ENCODE results near the gene ADAMTS17.
"Not testable (repeated sequence)": the region's sequence is repeated elsewhere in the genome, so short reads cannot be mapped to it uniquely, and the experiment has no call there.

ADAMTS17 gene

DNA sequence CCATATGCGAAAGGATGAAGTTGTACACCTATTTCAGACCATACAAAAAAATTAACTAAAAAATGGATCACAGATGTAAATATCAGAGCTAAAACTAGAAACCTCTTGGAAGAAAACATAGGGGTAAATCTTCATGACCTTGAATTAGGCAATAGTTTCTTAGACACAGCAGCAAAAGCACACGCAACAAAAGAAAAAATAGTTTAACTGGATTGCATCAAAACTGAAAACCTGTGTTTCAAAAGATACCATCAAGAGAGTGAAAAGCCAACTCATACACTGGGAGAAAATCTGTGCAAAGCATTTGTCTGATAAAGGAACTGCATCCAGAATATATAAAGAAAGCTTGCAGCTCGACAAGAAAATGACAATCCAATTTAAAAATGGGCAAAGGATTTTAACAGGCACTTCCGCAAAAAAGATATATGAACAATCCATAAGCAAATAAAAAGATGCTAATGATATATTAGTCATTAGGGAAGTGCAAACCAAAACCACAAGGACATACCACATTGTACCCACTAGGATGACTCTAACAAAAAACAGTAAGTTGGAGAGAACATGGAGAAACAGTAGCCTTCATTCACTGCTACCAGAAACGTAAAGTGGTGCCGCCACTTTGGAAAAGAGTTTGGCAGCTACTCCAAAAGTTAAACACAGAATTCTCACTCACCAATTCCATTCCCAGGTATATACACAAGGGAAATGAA, 263.1 kb downstream of the ADAMTS17 start:
- DNase-seq (ENCODE audit: low spot score): no peak

DNA sequence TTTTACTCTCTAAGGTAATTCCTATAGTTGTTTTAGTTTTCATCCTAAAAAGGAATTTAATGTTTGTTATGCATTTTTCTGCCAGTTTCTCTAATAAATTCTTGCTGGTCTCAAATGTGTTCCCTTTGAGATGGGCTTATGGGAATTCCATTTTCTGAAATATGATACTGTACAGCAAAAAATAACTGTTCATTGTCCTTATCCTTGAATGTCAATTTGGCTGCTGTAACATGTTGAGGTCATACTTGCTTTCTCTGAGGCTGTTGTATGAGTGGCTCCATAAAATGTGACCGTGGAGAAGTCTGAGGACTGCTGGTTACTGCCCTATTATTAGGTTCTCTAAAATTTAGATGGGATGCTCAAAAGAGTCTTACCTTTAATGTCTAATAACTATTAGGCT, 266.5 kb downstream of the ADAMTS17 start:
- DNase-seq (ENCODE audit: low spot score): no peak

DNA sequence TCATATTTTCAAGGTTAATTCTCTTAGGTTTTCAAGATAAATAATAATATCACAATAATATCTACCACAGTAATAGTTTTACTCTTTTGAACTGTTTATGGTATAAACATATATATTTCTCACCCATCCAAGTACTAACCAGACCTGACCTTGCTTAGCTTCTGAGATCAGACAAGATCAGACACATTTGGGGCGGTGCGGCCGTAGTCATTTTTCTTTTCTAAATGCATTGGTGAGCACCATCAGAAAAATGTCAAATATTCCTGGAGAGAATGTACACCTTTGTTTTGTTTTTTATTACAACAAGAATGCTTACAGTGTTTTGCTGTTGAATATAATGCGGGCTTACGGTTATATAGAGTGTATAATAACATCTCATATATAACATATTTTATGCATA, 267.8 kb downstream of the ADAMTS17 start:
- no peak for DNase-seq (ENCODE audit: low spot score)

DNA sequence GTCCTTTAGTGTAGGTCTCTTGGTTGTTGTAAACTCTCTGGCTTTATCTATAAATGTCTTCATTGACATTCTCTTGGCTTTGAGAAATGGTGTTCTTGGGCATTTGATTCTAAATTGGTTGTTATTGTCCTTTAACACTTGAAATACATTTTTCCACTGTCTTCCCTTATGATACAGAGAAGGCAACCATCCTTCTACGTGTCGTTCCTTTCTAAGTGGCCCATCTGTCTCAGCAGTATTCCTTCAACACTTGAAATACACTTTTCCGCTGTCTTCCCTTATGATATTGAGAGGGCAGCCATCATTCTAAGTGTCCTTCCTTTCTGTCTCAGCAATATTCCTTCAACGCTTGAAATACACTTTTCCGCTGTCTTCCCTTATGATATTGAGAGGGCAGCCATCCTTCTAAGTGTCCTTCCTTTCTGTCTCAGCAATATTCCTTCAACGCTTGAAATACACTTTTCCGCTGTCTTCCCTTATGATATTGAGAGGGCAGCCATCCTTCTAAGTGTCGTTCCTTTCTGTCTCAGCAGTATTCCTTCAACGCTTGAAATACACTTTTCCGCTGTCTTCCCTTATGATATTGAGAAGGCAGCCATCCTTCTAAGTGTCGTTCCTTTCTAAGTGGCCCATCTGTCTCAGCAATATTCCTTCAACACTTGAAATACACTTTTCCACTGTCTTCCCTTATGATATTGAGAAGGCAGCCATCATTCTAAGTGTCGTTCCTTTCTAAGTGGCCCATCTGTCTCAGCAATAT, 275.1 kb downstream of the ADAMTS17 start:
- not testable (repeated sequence) for DNase-seq (ENCODE audit: low spot score)

DNA sequence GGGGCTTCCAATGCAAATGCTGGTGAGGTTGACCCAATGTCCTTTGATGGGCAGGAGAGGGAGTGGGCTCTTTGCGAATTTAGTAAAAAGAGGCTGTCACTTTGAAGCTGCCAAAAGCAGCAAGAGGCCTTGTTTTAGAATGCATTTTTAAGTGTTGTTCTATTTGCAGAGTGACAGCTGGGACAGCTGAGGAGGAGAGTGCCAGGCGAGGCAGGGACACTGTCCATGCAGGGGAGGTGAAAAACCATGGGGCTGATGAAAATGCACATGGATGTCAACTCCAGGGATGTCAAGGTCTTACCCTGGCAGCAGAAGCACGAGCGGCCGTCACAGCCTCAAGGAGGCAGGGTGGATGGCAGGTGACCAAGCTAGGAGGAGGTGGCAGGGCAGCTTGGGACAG, 279.8 kb downstream of the ADAMTS17 start:
- DNase-seq (ENCODE audit: low spot score): no peak

DNA sequence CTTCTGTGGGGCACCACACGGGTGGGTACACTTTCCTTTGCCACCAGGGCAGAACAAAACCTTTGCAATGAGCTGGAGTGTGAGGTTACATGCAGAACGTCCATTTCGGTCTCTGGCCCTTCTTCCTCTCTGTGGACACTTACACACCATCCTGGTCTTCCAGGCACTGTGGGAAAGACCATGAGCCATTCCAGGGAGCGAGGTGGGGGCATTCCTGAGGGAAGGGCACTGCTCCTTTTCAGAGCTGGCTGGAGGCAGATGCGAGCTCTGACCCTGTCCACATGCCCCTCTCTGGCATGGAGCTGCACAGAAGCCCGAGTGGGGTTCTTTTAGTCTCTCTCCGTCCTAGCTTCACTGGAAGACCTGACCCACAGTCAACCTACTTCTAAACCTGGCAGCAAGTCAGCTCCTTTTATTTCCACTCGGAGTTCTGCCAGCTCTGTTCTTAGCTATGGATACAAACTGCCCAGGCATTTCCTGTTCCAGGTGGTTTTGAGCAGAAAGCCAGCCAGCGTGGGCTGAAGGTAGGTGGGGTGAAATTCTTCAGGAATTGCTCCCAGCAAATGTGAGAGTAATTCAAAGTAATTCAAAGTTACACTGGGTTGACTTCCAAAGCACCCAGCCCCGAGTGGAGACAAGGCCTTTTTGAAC, 281.4 kb downstream of the ADAMTS17 start:
- no peak for DNase-seq (ENCODE audit: low spot score)

DNA sequence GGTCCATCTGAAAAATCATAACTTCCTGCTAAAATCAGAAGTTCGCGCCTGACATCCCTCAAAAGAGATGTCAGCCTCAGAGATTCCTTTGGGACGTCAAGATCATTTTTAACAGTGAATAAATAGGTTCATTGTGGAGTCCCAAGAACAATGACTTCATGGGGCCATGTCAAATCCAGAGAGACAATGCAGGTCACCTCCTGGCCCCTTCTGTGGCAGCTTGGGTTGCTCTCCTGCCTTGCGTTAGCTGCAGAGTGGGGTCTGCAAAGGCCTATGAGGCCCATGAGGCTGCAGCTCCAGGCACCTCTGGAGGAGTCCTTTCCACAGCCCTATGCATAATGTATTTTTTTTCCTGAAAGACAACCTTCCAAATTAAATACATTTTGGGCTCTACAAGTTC, 282.3 kb downstream of the ADAMTS17 start:
- no peak for DNase-seq (ENCODE audit: low spot score)

DNA sequence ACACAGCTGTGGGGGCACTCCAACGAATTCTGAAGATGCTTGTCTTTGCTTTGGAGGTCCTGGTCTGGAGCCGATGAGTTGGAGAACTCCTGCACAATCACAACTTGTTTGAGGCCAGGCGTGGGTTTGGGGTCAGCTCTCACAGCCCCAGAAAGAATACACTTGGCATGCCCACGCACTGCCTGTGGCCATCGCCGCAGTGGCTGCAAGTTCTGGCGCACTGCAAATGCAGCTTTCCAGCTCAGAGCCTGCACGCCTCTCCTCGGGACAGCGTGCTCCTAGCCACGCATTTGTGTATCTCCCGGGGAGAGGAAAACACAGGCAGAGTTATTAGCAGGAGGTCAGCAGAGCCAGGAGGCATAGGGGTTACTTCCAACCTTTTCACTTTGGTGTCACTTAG, 282.7 kb downstream of the ADAMTS17 start:
- no peak for DNase-seq (ENCODE audit: low spot score)

DNA sequence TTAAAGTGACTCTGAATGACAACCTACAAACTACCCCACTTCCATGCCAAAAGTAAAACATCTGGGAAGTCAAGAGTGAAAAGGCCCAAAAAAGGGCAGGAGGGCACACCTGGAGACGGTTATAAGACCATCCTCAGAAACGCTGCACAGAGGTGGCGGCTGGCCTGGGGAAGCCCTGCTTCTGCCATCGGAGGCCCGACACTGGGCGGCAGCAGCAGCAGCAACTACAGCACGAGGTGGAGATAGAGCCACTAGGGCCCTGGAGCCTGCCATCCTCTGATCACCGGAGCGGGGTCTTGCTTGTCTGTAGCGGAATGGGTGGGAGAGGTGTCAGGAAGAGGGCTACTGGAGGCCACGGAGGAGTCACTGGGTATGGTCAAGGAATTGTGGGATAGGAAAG, 283.3 kb downstream of the ADAMTS17 start:
- DNase-seq (ENCODE audit: low spot score): no peak

DNA sequence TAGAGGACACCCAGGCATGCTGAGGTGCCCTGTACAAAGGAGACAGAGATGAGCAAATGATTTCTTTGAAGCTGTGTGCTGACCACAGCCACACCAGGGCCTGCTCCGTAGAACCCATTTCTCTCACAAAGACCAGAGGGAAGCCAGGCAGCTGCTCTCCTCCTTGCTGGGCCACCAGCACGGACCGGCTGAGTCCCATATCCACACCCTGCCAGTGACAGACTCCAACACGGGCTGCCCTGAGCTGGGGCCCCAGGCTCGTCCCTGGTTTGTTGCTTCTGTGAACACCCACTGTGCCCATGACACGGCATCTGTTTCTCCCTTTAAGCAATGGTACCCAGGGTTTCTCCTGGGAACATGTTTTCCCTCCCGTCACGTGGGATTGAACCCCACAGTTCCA, 284.5 kb downstream of the ADAMTS17 start:
- no peak for DNase-seq (ENCODE audit: low spot score)

DNA sequence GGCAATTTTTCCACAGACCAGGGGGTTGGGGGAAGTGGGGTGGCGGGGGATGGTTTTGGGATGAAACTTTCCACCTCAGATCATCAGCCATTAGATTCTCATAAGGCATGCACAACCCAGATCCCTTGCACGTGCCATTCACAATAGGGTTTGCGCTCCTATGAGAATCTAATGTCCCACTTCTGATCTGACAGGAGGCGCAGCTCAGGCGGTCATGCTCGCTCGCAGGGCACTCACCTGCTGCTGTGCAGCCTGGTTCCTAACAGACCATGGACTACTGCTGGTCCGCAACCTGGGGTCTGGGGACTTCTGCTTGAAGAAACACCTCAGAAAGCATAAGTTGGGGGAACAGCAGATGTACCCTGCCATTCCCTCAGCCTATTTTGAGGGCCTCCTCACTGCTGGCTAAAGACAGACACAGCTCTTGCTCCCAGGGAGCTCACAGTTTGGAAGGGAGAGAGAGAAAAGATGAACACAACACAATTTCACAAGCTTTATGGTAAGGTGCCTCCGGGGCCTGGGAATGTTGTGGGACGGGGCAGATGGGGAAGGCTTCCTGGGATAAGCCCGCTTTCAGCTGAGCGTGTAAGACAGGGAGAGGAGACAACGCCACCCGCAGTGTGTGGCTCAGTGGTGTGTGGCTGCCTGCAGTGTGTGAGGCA, 285.2 kb downstream of the ADAMTS17 start:
- no peak for DNase-seq (ENCODE audit: low spot score)

DNA sequence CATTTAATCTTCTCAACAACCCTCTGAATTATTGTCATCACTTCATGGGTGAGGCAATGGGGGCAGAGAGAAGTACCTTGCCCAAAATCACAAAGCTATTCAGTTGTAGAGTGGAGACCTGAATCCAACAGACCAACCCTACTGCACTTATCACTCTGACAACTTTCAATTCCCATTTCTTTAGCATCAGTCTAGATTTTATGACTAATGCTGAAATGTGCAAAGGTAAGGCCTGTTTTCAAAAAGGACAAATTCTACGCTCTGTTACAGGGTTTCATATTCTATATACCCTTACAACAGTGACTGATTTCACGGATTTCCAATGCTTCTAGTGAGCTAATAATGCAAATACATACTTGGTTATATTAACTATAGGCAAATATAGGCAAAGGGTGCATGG, 286.0 kb downstream of the ADAMTS17 start:
- no peak for DNase-seq (ENCODE audit: low spot score)

DNA sequence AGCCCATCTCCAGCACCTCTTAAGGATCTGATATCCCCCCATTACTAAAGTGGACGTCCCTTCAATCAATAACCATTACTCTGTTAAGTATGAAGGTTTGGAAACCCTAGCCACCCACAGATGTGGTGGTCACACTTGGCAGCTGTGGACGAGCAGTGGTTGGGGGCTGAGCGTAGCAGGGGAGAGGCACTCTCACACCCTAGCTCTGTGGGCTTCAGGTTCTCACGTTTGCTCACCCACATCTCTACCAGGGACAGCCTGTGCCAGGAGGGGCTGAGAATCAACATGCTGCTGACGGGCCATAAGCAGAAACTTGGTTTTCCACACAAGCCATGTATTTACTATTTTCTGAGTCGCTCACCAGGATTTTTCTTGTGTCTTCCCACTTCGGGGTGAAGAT, 287.2 kb downstream of the ADAMTS17 start:
- no peak for DNase-seq (ENCODE audit: low spot score)

DNA sequence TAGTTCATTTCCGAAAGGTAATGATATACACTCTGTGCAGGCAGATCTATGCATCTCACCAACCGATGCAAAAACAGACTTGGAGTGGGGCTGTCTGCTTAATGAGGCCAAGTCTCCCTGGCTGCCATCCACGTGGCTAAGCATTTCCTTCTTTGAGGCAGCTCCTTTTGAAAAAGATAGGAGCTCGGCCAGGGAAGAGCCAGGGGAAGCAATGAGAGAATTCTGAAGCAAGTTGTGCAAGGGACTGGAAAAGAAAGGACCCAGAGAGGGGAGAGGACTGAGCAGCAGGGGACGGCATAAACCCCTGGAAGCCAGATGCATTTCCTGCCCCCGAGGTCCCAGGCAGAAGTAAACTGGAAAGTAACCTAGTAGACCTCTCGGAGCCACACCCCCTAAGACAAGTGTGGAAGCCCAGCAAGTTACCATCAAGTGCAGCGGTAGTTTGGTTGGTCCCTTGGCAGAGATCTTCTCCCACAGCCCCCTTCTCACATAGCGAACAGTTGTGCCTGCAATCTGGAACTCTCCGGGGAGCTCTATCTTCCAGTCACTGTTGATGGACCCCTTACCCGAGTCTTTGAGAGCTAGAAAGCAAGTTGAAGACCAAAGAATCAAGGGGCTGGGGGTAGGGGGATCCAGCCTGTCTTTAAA, 288.2 kb downstream of the ADAMTS17 start:
- DNase-seq (ENCODE audit: low spot score): no peak

DNA sequence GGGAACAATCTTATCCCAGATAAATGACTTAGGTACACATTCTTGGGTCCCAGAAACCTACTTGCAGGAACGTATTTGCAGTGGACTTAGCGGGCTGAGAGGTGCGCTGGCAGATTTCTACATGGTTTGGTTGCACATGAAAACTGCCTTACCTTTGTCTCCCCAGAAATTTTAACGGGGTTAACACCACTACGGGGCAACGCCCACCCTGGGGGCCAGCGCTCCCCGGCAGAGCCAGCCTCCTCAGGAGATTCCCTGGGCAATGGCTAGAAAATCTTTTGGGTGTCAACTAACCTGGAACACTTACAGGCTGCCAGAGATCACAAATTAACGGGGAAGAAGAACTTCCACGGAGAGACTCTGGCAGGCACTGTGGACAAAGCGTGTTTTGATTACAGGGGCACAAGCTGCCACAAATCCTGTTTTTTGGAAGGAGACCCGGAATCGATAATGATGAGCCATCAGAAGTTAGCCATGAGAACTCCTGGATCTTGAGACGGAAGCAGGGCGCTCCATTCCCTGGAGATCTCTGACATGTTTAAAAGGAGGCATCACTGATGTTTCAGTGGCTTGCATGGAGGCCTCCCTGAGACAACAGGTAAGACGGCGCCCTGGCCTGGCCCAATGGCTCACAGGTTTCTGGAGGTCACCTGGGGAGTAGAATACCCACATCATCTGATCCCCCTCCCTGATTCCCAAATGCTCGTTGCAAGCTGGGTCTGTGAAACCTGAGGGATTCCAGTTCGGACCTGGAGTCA, 288.9 kb downstream of the ADAMTS17 start:
- no peak for DNase-seq (ENCODE audit: low spot score)

DNA sequence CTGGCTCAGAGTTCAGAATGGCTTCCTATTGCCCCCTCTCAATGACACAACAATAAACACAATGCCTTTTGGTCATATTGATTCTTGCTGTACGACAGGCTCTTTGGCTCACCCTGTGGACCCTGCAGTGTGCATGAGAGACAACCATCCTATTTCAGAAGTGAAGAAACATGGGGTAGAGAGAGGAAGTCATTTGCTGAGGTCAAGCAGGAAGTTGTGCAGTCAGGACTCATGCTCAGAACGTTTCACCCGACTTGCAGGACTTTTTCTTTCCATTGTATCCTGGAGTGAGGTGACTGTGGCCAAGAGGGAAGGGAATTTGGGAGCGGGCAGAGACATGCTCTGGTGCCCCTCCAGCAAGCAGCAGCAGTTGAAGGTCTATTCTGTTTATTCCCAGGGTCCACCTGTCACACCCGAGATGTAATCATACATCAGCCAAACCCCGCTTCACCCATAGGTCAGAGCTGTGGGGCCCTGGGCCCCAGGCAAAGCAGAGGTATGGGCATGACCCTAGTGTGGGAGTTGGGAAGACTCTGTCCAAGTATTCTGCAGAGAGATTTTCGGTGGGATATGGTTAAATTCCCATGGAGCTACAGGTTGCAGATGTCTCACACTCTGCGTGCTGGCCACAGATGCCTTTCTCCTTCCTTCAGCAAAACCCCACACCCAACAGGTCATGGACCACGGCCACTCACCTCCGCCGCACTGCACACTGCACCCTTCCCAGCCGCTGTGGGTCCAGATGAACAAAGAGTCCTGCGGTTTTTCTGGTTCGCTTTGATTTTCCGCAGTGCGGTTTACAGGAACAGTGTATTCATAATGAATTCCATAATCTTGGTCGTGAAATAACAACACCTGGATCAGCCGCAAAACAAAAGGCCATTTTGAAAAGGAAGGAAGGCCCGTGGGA, 290.6 kb downstream of the ADAMTS17 start:
- no peak for DNase-seq (ENCODE audit: low spot score)

DNA sequence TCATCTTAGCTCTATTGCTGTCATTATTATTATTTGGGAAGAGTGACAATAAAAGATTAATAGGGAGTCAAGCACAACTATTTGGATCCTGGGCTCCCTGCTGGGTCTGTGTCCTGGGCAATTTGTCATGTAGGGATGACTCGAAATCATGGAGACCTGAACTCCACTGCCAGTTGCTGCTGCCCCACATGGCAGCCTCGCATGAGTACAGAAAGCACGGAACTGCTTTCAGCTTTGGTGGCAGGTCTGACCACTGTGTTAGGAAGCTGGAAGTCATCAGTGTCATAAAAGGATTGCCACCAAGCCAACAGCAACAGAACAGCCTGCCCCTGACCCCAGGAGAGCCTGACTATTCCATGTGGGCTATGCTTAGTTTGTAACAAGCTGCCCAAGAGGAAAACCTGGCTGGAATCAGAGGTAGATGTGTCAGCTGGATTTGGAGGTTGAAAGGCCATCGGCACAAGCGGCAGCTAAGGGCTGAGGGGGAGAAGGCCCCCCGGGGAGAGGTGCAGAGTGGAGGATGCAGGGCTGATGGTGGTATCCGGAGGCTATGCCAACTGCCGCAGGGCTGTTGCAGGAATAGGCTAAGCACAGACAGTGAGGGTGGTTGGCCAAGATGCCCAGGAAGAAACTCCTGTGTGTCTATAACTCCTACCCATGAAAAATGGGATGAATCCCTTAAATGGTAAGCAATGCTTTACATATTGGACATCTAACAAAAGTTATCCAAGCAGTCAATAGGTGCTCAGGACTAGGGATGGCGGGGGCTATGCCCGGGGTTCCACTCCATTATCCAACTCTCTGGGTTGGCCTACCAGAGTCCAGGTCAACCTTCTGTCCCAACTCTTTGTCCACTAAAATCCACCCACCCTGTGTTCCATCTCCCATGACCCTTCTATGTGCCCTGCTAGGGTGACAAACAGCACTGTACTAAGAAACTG, 291.6 kb downstream of the ADAMTS17 start:
- no peak for DNase-seq (ENCODE audit: low spot score)

DNA sequence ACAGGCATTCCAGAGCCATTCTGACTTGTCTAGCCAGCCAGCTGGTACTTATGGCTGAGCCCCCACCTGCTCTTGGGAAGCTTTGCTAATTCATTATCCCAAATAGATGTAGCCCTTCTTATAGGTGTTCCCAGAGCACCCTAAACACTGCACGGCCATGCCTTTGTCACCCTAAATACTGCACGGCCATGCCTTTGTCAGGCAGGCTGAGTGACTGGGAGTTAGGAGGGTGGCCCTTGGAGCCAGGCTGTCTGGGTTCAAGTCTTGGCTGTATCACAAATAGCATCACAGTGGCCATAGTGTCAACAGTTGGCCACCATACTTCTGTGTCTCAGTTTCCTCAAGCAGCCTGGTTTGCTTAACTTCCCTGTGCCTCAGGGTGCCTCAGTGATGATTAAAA, 292.3 kb downstream of the ADAMTS17 start:
- DNase-seq (ENCODE audit: low spot score): no peak

DNA sequence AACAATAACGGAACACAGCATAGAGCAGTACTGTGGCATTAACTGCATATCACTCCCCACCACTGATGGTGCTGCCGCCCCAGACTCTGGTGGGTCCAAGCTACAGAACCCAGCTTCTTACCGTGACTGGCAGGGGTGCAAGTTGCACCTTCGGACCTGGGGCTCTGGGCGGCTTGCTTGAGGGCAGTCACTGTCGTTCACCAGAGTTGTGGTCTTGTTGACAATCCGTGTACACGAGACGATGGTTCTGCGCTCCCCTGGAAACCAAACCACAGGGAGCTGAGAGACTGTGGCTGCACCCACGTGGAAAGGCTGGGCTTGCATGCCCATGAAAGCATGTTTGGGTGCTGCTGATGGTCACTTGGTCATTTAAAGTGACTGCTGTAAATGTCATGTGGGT, 293.0 kb downstream of the ADAMTS17 start:
- no peak for DNase-seq (ENCODE audit: low spot score)
